ENCODE measurements around the gene CTXN1.

DNA sequence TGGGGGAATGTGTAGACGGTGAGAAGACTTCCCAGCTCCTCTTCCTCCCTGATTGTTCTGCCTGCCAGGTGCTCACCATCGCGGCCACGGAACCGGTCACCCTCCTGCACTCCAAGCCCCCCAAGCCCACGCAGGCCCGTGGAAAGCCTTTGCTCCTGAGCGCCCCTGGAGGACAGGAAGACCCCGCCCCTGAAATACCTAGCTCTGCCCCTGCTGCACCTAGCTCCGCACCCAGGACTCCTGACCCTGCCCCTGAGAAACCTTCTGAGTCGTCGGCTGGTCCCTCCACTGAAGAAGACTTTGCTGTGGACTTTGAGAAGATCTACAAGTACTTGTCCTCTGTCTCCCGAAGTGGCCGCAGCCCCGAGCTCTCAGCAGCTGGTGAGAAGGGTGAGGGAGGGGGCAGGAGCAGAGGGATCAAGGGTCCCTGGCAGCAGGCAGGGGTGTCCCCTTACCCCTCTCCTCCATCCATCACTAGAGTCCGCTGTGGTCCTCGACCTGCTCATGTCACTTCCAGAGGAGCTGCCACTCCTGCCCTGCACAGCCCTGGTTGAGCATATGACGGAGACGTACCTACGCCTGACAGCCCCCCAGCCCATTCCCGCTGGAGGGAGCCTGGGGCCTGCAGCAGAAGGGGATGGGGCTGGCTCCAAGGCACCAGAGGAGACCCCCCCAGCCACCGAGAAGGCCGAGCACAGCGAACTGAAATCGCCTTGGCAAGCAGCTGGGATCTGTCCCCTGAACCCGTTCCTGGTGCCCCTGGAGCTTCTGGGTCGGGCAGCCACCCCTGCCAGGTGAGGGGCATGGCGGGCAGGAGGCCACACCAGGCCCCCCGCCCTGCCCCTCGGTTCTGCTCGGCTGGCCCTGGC lies 3.7 kb downstream of the CTXN1 start:
- TF ChIP-seq, protein P1, sequence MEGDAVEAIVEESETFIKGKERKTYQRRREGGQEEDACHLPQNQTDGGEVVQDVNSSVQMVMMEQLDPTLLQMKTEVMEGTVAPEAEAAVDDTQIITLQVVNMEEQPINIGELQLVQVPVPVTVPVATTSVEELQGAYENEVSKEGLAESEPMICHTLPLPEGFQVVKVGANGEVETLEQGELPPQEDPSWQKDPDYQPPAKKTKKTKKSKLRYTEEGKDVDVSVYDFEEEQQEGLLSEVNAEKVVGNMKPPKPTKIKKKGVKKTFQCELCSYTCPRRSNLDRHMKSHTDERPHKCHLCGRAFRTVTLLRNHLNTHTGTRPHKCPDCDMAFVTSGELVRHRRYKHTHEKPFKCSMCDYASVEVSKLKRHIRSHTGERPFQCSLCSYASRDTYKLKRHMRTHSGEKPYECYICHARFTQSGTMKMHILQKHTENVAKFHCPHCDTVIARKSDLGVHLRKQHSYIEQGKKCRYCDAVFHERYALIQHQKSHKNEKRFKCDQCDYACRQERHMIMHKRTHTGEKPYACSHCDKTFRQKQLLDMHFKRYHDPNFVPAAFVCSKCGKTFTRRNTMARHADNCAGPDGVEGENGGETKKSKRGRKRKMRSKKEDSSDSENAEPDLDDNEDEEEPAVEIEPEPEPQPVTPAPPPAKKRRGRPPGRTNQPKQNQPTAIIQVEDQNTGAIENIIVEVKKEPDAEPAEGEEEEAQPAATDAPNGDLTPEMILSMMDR (conservative IDR thresholded peaks at IDR 0.05): no peak
- TF ChIP-seq ZFX (IDR thresholded peaks at IDR 0.05): no peak
